Activated CD8-positive, alpha-beta T cell treated with anti-CD3 and anti-CD28 coated beads, Interleukin-2, amount 10 ng/mL, durations not matched to agents 7 days and 5 days (primary cell): ENCODE results near the gene DTNB. TPM values are rescaled to one million over a fixed set of nuclear protein-coding genes. Genes with fewer than 3 reads are reported as not detected.

Experiments
- ATAC-seq: fragments of 150-1000 bp; cut with Tn5 transposase; one replicate; pipeline ENCODE4 v1.10.0; 2021; ENCODE audit warnings: moderate library complexity
- CTCF ChIA-PET: fragments of 350-600 bp; sonication (Branson Sonifier 250); formaldehyde crosslinking; loops from one replicate; lab custom pipeline; 2021; ENCODE audit warnings: antibody characterized with exemption; lab: Charles Lee
- POLR2A ChIA-PET: fragments of 350-600 bp; sonication (Branson Sonifier 250); formaldehyde crosslinking; loops from one replicate; lab custom pipeline; 2021; ENCODE audit warnings: antibody characterized with exemption; lab: Charles Lee
- DNase-seq: peaks from one replicate; pipeline ENCODE4 v3.0.0-alpha.2; 2020
- H3K27ac Mint-ChIP-seq: one replicate; pipeline ENCODE4 v1.8.0; 2021; ENCODE audit warnings: mild to moderate bottlenecking, mixed read lengths
- H3K27me3 Mint-ChIP-seq: one replicate; pipeline ENCODE4 v1.8.0; 2021; ENCODE audit warnings: low read depth, mixed read lengths
- H3K36me3 Mint-ChIP-seq: one replicate; pipeline ENCODE4 v1.8.0; 2021; ENCODE audit warnings: low read depth, mixed read lengths
- H3K4me1 Mint-ChIP-seq: one replicate; pipeline ENCODE4 v1.8.0; 2021; ENCODE audit warnings: low read depth, mixed read lengths
- H3K4me3 Mint-ChIP-seq: one replicate; pipeline ENCODE4 v1.8.0; 2021; ENCODE audit warnings: mild to moderate bottlenecking, mixed read lengths
- H3K9me3 Mint-ChIP-seq: one replicate; pipeline ENCODE4 v1.8.0; 2022; ENCODE audit warnings: mixed read lengths; ENCODE audit not compliant: insufficient read depth
- total RNA-seq, 2 experiments: library from RNA; stranded (reverse); gene quantifications; one replicate each; pipeline ENCODE4 v1.2.3, GENCODE V29; 2021

DTNB gene
- total RNA-seq, 2 experiments from 2014 or later: 29.2 to 31.2 TPM

DNA sequence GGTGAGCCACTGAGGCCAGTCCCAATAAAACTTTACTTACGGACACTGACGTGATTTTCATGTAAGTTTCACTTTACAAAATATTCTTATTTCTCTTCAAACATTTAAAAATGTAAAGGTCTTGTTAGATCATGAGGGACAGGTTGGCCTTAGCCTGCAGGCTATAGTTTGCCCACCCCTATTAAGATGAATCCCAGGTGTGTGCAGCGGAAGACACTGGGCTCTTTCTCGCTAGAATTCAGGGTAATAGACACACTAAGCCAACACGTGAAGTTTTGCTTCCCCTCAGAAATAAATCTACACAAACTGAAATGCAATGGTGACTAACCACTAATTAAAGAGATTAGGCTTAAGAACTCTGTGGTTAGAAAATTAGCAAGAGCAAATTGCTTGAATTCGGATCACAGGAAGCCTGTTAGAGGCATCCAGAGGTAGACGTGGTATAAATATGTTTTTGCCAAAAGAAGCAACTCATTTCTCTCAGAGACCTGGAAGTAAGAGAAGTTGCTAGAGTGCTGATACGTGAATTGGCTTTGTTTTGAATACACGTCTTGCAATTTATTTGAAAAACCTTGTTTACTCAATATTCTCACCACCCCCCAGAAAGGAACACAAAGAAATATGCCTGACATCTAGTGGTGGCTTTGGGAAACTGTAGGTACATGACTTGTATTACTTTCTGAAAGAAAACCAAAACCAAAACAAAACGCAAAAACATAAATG is 151.6 kb downstream of the DTNB start:
- Mint-ChIP-seq H3K27ac (peak overlapping the region; percentile 8), H3K9me3 (no peaks in the 10 kb centered on the region), H3K27me3 (no peaks in the 10 kb centered on the region), H3K4me3 (peak overlapping the region; percentile 3), H3K4me1 (peaks cover 16% of the 10 kb centered on the region), H3K36me3 (no peaks in the 10 kb centered on the region)
- ChIA-PET POLR2A (interaction anchor here (0.9 kb wide), 1 partner anchor 160 kb away, joined by 6 read pairs; no protein-coding TSS in a partner anchor), CTCF (interaction anchor here (0.8 to 1.0 kb wide), 2 partner anchors 146 to 159 kb away, joined by 3 to 6 read pairs; no protein-coding TSS in a partner anchor)
- ATAC-seq: peak; percentile 95
- DNase-seq: peak; percentile 77

DNA sequence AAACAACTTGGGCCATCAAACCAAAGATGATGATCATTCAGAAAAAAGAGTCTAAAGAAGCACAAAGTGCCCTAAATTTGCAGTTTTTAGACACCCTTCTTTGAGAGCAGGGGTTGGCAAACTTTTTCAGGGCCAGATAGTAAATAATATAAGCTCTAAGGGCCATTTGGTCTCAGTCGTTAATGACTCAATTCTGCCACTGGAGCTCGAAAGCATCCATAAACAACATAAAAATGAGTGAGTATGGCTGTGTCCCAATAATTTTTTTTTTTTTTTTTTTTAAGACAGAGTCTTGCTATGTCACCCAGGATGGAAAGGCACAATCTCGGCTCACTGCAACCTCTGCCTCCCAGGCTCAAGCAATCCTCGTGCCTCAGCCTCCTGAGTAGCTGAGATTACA is 152.3 kb downstream of the DTNB start:
- DNase-seq (no peak), ATAC-seq (no peak)
- no peaks in the 10 kb centered on the region for H3K9me3 Mint-ChIP-seq
- no peak overlapping the region for H3K4me3 Mint-ChIP-seq
- H3K27ac Mint-ChIP-seq: no peak overlapping the region
- ChIA-PET CTCF (interaction anchor here (0.8 to 1.0 kb wide), 3 partner anchors 145 to 212 kb away, joined by 3 to 6 read pairs (median 3); no protein-coding TSS in a partner anchor), POLR2A (interaction anchor here (0.9 kb wide), 1 partner anchor 159 kb away, joined by 6 read pairs; no protein-coding TSS in a partner anchor)
- no peaks in the 10 kb centered on the region for H3K36me3 Mint-ChIP-seq
- H3K4me1 Mint-ChIP-seq: peaks cover 16% of the 10 kb centered on the region
- no peaks in the 10 kb centered on the region for H3K27me3 Mint-ChIP-seq

DNA sequence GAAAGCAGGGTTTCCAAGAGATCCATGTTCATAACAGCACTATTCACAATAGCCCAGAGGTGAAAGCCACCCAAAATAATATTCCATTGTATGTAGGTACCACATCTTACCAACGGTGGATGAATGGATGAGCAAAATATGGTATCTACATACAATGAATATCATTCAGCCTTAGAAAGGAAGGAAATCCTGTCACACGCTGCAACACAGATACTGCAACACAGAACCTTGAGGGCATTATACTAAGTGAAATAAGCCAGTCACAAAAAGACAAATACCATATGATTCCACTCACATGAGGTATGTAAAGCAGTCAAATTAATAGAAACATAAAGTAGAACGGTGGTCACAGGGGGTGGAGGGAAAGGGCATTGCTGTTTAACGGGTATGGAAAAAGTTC is 155.7 kb downstream of the DTNB start:
- CTCF ChIA-PET: interaction anchor here (1.4 to 1.9 kb wide), 2 partner anchors 155 to 357 kb away, joined by 3 to 11 read pairs; no protein-coding TSS in a partner anchor
- Mint-ChIP-seq H3K36me3 (no peaks in the 10 kb centered on the region), H3K4me3 (no peak overlapping the region), H3K27me3 (no peaks in the 10 kb centered on the region), H3K9me3 (no peaks in the 10 kb centered on the region), H3K4me1 (peaks cover 30% of the 10 kb centered on the region), H3K27ac (no peak overlapping the region)
- POLR2A ChIA-PET: no interaction called here
- ATAC-seq (no peak), DNase-seq (no peak)

DNA sequence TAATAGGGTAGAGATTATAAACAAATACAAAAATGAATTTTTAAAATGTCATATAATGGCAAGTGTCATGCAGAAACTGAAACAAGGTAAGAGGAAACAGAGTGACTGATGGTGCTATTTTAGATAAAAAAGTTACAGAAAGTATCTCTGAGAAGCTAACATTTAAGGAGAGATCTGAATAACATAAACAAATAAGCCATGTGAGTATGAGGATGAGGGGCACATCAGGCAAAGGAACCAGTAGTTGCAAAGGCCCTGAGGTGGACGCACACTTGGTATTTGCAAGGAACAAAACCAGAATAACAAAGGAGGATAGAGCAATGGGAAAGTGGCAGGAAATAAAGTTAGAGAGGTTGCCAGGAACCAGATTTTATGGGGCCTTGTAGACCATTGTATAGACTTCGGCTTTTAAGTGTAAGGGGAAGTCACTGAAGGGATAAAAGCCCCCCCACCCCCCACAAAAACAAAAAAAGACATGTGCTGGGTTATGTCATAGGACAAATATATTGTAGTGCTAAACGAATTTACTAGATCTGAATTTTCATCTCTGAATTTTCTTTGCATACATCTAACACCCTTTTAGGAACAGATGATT is 159.2 kb downstream of the DTNB start:
- no peak for DNase-seq
- Mint-ChIP-seq H3K9me3 (no peaks in the 10 kb centered on the region), H3K27me3 (no peaks in the 10 kb centered on the region), H3K4me3 (no peak overlapping the region), H3K36me3 (no peaks in the 10 kb centered on the region), H3K27ac (peak overlapping the region; percentile 20), H3K4me1 (peaks cover 22% of the 10 kb centered on the region)
- ChIA-PET CTCF (no interaction called here), POLR2A (no interaction called here)
- no peak for ATAC-seq

DNA sequence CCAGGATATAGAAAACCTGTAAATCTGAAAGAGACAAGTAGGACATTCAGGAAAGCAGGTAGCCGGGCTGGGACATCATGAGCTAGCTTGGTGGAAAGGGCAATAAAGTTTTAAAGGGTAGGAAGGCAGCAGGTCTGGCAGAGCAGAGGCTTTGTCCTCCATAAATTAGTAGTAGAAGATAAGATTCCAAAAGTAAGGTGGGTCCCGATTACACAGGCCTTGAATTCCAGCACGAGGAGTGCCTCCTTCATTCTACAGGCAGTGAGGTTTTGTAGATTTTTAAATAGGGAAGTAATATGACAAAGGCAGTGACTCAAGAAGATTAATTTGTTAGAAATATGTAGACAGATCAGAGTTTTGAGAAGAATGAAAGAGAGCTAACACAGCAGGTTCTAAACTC is 160.7 kb downstream of the DTNB start:
- no peaks in the 10 kb centered on the region for H3K36me3 Mint-ChIP-seq
- H3K9me3 Mint-ChIP-seq: no peaks in the 10 kb centered on the region
- H3K27me3 Mint-ChIP-seq: no peaks in the 10 kb centered on the region
- POLR2A ChIA-PET: no interaction called here
- CTCF ChIA-PET: interaction anchor here (1.1 to 2.7 kb wide), 3 partner anchors 59 to 150 kb away, joined by 3 to 9 read pairs (median 3); no protein-coding TSS in a partner anchor
- H3K4me1 Mint-ChIP-seq: peaks cover 21% of the 10 kb centered on the region
- no peak overlapping the region for H3K27ac Mint-ChIP-seq
- DNase-seq (no peak), ATAC-seq (no peak)
- no peak overlapping the region for H3K4me3 Mint-ChIP-seq

DNA sequence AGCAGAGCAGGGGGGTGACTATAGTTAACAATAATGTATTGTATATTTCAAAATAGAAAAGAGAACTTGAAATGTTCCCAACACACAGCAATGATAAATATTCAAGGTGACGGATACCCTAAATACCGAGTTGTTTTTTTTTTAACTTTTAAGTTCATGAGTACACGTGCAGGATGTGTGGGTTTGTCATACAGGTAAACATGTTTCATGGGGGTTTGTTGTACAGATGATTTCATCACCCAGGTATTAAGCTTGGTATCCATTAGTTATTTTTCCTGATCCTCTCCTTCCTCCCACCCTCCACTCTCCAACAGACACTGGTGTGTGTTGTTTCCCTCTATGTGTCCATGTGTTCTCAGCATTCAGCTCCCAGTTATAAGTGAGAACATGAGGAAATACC is 167.2 kb downstream of the DTNB start:
- Mint-ChIP-seq H3K9me3 (no peaks in the 10 kb centered on the region), H3K4me1 (no peaks in the 10 kb centered on the region), H3K27ac (no peak overlapping the region), H3K27me3 (no peaks in the 10 kb centered on the region), H3K4me3 (no peak overlapping the region), H3K36me3 (no peaks in the 10 kb centered on the region)
- ChIA-PET CTCF (no interaction called here), POLR2A (no interaction called here)
- no peak for ATAC-seq
- DNase-seq: no peak

DNA sequence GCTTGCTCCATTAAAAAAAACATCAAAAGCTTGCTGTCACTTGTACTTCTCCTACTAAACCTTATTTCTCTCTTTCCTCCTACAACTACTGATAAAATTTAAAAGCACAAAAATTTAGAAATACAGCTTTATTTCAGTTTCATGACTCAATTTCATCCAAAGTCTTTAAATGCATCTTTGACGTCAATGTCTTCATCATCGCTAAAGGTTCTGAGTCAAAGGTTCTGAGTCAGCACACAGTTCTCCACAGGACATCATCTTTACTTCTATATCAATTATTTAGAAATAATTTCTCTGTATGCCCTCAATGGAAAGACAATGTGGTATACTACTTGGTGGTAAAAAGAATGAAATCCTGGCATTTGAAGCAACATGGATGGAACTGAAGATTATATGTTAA is 167.8 kb downstream of the DTNB start:
- ATAC-seq (no peak), DNase-seq (no peak)
- Mint-ChIP-seq H3K4me1 (no peaks in the 10 kb centered on the region), H3K4me3 (no peak overlapping the region), H3K36me3 (no peaks in the 10 kb centered on the region), H3K27me3 (no peaks in the 10 kb centered on the region), H3K9me3 (no peaks in the 10 kb centered on the region), H3K27ac (no peak overlapping the region)
- ChIA-PET POLR2A (no interaction called here), CTCF (interaction anchor here (1.1 kb wide), 1 partner anchor 20 kb away, joined by 5 read pairs; no protein-coding TSS in a partner anchor)

DNA sequence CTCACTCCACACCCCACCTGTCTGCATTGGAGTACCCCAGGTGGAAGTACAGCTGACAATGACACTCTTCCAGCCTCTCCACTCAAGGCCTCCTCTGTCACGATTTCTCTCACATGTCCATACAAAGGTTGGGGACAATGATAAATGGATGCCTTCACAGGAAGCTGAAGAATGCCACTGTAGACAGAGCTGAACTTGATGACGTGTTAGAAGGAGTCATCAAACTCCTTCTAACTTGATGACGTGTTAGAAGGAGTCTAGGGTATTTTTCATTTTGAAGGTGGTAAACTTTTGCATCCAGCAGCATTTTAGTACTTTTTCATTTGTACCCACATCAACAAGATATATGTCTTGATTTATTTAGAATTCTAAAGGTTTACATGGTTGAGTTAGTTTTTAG is 168.2 kb downstream of the DTNB start:
- H3K9me3 Mint-ChIP-seq: no peaks in the 10 kb centered on the region
- no peak for DNase-seq
- no peaks in the 10 kb centered on the region for H3K36me3 Mint-ChIP-seq
- POLR2A ChIA-PET: no interaction called here
- no peaks in the 10 kb centered on the region for H3K27me3 Mint-ChIP-seq
- no peak for ATAC-seq
- H3K4me3 Mint-ChIP-seq: no peak overlapping the region
- CTCF ChIA-PET: interaction anchor here (1.1 kb wide), 1 partner anchor 19 kb away, joined by 5 read pairs; no protein-coding TSS in a partner anchor
- no peaks in the 10 kb centered on the region for H3K4me1 Mint-ChIP-seq
- no peak overlapping the region for H3K27ac Mint-ChIP-seq

DNA sequence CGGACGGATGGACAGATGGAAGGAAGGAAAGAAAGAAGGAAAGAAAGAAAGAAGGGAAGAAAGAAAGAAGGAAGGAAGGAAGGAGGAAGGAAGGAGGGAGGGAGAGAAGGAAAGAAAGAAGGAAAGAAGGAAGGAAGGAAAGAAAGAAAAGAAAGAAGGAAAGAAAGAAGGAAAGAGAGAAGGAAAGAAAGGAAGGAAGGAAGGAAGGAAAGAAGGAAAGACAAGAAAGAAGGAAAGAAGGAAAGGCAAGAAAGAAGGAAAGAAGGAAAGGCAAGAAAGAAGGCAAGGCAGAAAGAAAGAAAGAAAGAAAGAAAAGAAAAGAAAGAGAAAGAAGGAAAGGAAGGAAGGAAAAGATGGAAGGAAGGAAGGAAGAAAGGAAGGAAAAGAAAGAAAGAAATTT is 169.1 kb downstream of the DTNB start:
- Mint-ChIP-seq H3K27ac (no peak overlapping the region), H3K4me1 (no peaks in the 10 kb centered on the region), H3K27me3 (no peaks in the 10 kb centered on the region), H3K36me3 (no peaks in the 10 kb centered on the region), H3K4me3 (no peak overlapping the region), H3K9me3 (no peaks in the 10 kb centered on the region)
- POLR2A ChIA-PET: no interaction called here
- DNase-seq (no peak), ATAC-seq (no peak)
- CTCF ChIA-PET: no interaction called here

DNA sequence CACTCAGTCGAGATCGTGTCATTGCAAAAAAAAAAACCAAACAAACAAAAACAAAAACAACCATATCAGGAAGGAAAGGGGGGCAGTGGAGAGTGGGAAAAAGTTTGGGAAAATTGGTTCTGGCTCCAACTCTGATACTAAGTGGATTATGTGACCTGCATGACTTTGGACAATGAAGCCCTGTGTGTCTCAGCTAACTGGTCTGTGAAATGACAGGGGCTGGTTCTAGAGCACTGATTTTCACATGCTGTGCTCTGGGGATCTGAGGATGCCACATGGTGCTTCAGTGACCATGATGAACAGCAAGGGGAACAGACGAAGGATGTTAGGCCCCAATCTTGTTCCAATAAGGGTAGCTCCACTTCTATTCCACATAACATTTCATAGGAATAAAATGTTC is 174.2 kb downstream of the DTNB start:
- Mint-ChIP-seq H3K4me1 (no peaks in the 10 kb centered on the region), H3K4me3 (no peak overlapping the region), H3K27ac (no peak overlapping the region), H3K27me3 (no peaks in the 10 kb centered on the region), H3K36me3 (no peaks in the 10 kb centered on the region), H3K9me3 (no peaks in the 10 kb centered on the region)
- POLR2A ChIA-PET: no interaction called here
- CTCF ChIA-PET: no interaction called here
- ATAC-seq: no peak
- no peak for DNase-seq

DNA sequence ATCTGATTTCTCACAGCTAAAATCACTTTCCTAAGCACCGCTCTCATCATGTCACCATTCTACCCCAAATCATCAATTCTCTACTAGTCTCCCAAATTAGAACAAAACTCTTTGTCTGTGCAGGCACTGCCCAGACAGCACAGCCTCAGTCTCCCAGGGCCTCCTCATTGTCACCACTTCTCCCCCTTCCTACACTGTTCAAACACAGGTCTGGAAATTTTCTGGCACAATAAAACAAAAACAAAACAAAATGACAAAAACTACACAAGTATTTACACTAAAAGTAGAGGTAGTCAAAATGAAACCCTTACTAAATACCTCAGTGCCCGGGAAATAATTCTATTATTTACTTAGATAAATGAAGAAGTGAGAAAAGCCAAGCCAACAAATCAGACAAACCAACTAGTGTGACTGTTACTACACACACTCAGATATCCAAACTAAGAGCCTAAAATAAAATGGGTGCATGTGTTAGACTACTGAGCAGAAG is 175.4 kb downstream of the DTNB start:
- Mint-ChIP-seq H3K4me3 (no peak overlapping the region), H3K27me3 (no peaks in the 10 kb centered on the region), H3K36me3 (no peaks in the 10 kb centered on the region), H3K9me3 (no peaks in the 10 kb centered on the region), H3K4me1 (no peaks in the 10 kb centered on the region), H3K27ac (no peak overlapping the region)
- ATAC-seq: no peak
- no peak for DNase-seq
- ChIA-PET CTCF (interaction anchor here (1.3 kb wide), 1 partner anchor 13 kb away, joined by 3 read pairs; no protein-coding TSS in a partner anchor), POLR2A (no interaction called here)
